HPDE6-E6E7 (cell line): ENCODE data around the gene UGT1A6.

Experiments used
- DNase-seq: peaks from one replicate; pipeline ENCODE4 v3.0.0; 2011; ENCODE audit warnings: missing footprints; ENCODE audit errors: extremely low spot score

The UGT1A6 gene

GRCh38 chr2:233766416-233766815 is 73.7 kb downstream of the UGT1A6 start:
- DNase-seq: no peak

- no peak for DNase-seq
Observed at GRCh38 chr2:233768076-233768475, 75.4 kb downstream of the UGT1A6 start.

DNA sequence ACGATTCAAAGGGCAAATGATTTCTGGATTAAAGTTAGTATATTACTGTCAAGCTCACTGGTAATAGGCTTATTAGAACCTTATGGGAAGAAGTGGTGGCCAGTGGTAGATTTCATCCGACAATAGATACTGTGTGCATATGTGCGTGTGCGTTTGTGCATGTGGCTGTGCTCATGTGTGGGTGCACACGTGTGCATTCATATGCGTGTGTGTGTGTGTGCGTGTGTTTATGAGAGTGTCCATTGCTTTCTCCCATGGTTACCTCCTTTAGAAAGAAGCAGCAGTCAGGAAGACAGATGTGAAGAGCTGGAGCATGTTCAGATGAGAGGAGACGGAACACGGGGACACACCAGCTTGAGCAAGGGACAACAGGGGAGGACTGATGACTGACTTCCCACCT is 76.6 kb downstream of the UGT1A6 start:
- no peak for DNase-seq

GRCh38 chr2:233772153-233772552 is 79.5 kb downstream of the UGT1A6 start:
- no peak for DNase-seq

DNA sequence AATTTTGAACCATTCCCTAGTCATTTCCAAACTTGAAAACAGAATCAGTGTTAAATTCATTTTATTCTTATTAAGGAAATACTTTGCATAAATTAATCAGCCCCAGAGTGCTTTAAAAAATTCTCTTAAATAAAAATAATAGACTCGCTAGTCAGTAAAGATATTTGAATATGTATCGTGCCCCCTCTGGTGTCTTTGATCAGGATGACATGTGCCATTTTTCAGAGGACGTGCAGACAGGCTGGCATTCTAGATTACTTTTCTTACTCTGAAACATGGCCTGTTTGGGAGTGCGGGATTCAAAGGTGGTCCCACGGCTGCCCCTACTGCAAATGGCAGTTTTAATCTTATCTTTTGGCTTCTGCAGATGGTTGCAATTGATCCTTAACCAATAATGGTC is 79.9 kb downstream of the UGT1A6 start:
- no peak for DNase-seq

GRCh38 chr2:233773854-233774253 is 81.2 kb downstream of the UGT1A6 start:
- no peak for DNase-seq

GRCh38 chr2:233775414-233775813 is 82.7 kb downstream of the UGT1A6 start:
- no peak for DNase-seq

DNA sequence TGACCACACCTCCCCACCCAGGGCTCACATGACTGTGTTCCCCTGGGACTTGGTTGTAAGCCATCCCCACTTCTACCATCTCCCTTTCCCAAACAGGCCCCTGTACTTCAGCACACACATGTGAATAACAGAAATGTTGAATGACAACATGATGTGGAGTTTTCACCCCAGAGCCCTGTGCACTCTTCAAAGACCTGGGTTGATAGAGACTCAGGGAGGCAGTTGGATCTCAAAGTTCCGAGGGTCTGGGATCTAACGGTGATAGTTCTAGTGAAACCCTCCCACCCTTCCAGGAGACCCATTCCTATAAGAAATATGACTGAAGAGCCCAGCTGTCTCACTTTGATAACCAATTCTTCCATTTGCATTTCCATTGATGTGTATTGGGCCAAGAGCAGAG is 85.3 kb downstream of the UGT1A6 start, which contains the start of gene MROH2A:
TSS of gene MROH2A (plus strand) at position 301 of the 400 bp plus-strand sequence. CDS start 1,029 bp downstream, outside the sequence.
- no peak for DNase-seq

DNA sequence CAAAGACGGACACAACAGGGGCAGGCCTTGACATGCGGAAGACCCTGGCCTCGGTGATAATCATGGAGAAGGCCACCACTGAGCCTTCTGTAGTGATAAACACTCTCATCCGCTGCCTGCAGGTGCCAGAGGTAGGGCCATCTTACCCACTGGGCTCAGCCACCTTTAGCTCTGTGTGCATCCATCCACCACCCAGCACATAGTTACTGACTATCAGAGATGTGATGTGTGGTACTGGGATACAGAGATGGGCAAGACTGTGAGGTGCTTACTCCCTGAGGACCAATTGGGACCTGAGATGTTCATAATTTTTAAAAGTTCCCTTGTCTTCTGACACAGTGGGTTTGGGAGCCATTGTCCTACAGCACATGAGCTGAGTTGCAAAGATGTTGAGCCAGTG is 87.0 kb downstream of the UGT1A6 start:
- no peak for DNase-seq

DNA sequence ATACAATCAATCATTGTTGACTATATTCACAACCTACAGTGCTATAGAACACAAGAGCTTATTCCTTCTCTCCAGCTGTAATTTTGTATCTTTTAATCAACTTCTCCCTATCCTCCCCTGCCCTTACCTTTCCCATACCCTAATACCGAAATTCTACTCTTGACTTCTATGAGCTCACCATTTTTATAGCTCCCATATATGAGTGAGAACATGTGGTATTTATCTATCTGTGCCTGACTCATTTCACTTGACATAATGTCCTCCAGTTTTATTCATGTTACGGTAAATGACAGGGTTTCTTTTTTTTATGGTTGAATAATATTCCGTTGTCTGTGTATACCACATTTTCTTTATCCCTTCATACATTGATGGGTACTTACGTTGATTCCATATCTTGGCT is 88.1 kb downstream of the UGT1A6 start:
- no peak for DNase-seq

DNA sequence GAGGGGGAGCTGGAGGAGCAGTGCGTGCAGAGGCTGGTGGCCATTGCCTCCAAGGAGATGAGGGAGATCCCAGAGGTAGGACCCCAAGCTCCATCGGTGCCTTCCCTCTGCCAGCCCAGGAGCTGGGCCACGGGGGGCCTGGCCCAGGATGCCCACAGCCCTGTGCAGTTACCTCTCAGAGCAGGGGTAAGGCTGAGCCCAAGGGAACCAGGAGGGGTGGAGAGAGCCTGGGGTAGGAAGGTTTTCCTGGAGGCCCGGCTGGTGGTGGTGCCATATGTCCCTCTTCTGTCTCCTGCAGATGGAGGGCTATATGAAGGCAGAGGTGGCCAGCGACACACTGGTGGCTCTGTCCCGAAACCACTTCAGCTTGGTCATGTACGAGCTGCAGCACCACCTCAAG is 96.9 kb downstream of the UGT1A6 start:
- no peak for DNase-seq

- no peak for DNase-seq
Observed at GRCh38 chr2:233791151-233791882, 98.6 kb downstream of the UGT1A6 start.

- DNase-seq: no peak
Observed at GRCh38 chr2:233791883-233792329, 99.2 kb downstream of the UGT1A6 start.

DNA sequence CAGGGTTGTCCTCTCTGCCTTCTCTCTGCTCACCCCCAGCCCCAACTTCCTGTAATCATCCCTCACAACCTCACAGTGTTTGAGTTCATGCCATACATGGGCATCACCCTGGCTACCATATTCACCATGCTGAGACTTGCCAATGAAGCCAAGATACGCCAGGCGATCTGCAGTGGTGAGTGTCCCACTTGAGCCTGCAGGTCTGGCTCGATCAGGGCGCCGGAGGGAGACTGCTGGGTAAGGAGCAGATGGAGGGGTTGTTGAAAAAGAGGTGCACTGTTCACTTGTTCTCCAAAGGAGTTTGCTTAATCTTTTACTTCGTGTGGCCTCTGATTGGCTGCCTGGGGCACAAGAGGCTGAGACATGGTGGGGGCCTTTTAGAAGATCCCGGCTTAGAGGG is 100.0 kb downstream of the UGT1A6 start:
- DNase-seq: no peak

GRCh38 chr2:233793465-233794127 is 100.9 kb downstream of the UGT1A6 start:
- no peak for DNase-seq

GRCh38 chr2:233794128-233794658 is 101.5 kb downstream of the UGT1A6 start:
- no peak for DNase-seq

GRCh38 chr2:233795735-233796171 is 103.1 kb downstream of the UGT1A6 start:
- no peak for DNase-seq

GRCh38 chr2:233796254-233796653 is 103.6 kb downstream of the UGT1A6 start:
- DNase-seq: no peak

DNA sequence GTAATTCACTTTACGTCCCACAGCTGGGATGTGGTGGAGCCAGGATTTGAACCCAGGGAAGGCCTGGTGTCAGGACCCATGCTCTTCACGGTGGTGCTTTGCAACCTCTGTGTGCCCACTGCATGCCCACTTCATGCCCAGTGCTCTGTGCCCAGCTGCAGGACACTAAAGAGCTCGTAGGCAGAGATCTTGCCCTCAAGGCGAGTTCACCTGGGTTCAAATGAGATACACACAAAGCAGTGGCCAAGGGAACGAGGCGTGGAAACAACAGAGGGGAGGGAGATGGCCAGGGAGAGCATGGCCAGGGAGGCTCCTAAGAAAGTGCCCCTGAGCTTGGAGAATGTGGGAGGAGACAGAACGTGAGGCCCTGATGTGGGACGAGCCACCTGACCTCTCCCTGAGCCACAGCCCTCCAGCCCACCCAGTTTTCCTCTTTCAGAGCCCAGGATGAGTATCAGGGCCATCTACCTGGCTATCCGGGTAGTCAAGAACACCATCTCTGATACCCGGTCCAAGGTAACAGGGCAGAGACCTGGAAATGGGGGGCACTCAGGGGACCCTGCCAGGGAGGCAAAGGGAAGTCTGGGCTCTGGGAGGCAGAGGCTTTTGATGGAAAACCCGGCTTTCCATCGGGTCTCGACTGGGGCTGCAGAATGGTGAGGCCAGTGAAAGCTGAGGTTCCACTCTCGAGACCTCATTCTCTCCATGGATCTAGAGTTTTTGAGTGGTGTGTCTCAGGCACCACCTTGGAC is 105.8 kb downstream of the UGT1A6 start:
- DNase-seq: no peak

GRCh38 chr2:233799087-233799665 is 106.5 kb downstream of the UGT1A6 start:
- no peak for DNase-seq

DNA sequence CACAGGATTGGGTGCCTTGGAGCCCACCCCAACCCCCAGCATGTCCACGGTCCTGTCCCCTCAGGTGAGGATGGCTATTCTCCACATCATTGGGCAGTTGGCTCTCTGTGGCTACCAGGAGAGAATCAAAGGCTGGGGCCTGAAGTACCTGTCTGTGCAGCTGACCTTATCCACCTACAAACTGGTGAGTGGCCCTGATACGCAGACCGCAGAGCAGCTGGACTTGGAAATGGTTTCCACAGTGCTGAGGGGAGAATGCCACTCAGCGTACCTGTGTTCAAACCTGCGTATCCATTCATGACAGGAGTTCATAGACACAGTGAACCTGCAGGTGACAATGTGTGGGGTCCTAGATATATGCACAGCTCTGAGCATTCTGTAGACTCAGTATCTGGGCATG is 107.0 kb downstream of the UGT1A6 start:
- DNase-seq: no peak

DNA sequence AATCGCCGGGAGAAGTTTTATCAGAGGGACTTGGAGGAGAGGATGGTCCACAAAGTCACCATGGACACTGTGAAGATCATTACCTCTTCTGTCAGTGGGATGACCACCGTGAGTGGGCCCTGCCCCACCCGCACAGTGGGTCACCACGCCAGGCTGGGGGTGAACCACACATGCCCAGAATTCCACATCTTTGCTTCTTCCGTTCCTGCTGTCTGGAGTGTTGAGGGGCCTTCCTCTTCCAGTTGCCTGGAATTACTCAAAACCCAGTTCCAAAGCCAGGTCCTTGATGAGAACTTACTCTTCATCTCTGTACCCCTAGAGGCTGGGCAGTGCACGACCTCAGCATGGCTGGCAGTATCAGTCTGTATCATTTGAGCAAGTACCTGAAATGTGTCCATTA is 107.5 kb downstream of the UGT1A6 start:
- DNase-seq: no peak
